HG03135 (cell line): ENCODE results near the gene RFPL4AL1.

Experiments
- ATAC-seq: cut with Tn5 transposase; IDR thresholded peaks from one replicate; pipeline ENCODE4 v1.9.1; 2021; ENCODE audit warnings: mild to moderate bottlenecking, moderate library complexity; ENCODE audit not compliant: unreplicated experiment

Gene RFPL4AL1

GRCh38 chr19:55820037-55820436 is 51.1 kb downstream of the RFPL4AL1 start:
- no peak for ATAC-seq
